Thyroid gland (tissue), 4 donors: Measurements from ENCODE around the gene RGR. TPM values are rescaled to one million over a fixed set of nuclear protein-coding genes. Genes with fewer than 3 reads are reported as not detected.
A peak's percentile ranks its signal among the peaks of the same experiment; 100 is the strongest.

Experiments
- DNase-seq, 2 donors: peaks; one replicate each; pipeline ENCODE4 v3.0.0-alpha.2; 2019
- H3K27ac ChIP-seq, 3 donors: fragments of 200-600 bp; sonication (generic); 1 replicate in 2 of 3; 2 replicates in 1 of 3; pipeline ENCODE4 v1.5.1; 2016 to 2019; ENCODE audit warnings: mild to moderate bottlenecking in 1 of 3, moderate library complexity in 1 of 3
- H3K27me3 ChIP-seq: fragments of 200-600 bp; sonication (generic); one replicate; pipeline ENCODE4 v1.5.1; 2019
- H3K36me3 ChIP-seq, 2 donors: fragments of 200-600 bp; sonication (generic); one replicate each; pipeline ENCODE4 v1.5.1; 2016 to 2019
- H3K4me1 ChIP-seq, 2 donors: fragments of 200-600 bp; sonication (generic); one replicate each; pipeline ENCODE4 v1.5.1; 2017 to 2019
- H3K4me3 ChIP-seq, 3 donors: fragments of 200-600 bp; sonication (generic); replicated peaks in 1 of 3; 1 replicate in 2 of 3; 2 replicates in 1 of 3; pipeline ENCODE4 v1.5.1; 2016; ENCODE audit warnings: mild to moderate bottlenecking in 1 of 3
- H3K9me3 ChIP-seq: fragments of 200-600 bp; sonication (generic); one replicate; pipeline ENCODE4 v1.5.1; 2017
- POLR2A ChIP-seq, 2 donors: fragments of 450-650 bp; IDR thresholded peaks; one replicate each; pipeline ENCODE4 v1.6.1; 2017; ENCODE audit warnings: antibody characterized with exemption in 2 of 2, mild to moderate bottlenecking in 2 of 2, moderate library complexity in 1 of 2
- WGBS, 2 donors: methylation state at CpG; one replicate each; pipeline ENCODE4 v1.1.5; 2017; 5-methylcytosine and 5-hydroxymethylcytosine counted together
- intact Hi-C: fragments of 100-400 bp; cut with DNase I; formaldehyde crosslinking; loops from one replicate; pipeline ENCODE4 v1.15.1; 2023
- total RNA-seq, 4 donors: library from RNA; depleted of rRNA; stranded (reverse); fragments of >200 nt; gene quantifications; one replicate each; pipeline ENCODE4 v1.2.3, GENCODE V29; 2016
- TF ChIP-seq, protein P1 (sequence below), 6 experiments: fragments of 200-600 bp in 3 of 6; fragments of 450-650 bp in 3 of 6; sonication (generic) in 3 of 6; IDR thresholded peaks; one replicate each; pipeline ENCODE4 v1.5.1; 2016 to 2019; ENCODE audit warnings: antibody characterized with exemption in 6 of 6, mild to moderate bottlenecking in 2 of 6, inconsistent platforms in 1 of 6, moderate library complexity in 1 of 6

Gene RGR
- total RNA-seq, 4 donors from 2014 or later = 0.11 TPM; not detected in 3

DNA sequence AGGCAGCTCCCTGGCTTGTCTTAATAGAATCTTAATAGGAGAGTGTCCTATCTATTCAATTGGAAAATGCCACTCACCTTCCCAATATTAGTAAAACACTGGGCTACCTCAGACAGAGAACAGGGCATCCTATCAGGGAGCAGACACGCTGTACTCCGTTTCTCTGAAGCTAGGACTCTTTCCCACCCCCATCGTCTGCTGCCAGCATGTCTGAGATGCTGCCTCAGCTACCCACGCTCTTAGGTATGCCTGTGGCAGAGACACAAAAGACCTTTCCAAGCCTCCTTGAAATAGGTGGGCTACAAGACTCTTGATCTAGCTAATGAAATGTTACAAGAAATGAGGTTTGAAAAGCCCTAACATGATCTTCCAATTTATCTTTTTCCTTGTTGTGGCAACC lies 17.0 kb upstream of the RGR start:
- H3K36me3 ChIP-seq = no peaks in the 10 kb centered on the region
- no peak for DNase-seq
- no peak overlapping the region for H3K27ac ChIP-seq
- intact Hi-C loops = no loop called here
- WGBS, 2 donors = 59 to 84% methylated on average over 4 of the region's 4 CpGs
- TF ChIP-seq, protein P1, sequence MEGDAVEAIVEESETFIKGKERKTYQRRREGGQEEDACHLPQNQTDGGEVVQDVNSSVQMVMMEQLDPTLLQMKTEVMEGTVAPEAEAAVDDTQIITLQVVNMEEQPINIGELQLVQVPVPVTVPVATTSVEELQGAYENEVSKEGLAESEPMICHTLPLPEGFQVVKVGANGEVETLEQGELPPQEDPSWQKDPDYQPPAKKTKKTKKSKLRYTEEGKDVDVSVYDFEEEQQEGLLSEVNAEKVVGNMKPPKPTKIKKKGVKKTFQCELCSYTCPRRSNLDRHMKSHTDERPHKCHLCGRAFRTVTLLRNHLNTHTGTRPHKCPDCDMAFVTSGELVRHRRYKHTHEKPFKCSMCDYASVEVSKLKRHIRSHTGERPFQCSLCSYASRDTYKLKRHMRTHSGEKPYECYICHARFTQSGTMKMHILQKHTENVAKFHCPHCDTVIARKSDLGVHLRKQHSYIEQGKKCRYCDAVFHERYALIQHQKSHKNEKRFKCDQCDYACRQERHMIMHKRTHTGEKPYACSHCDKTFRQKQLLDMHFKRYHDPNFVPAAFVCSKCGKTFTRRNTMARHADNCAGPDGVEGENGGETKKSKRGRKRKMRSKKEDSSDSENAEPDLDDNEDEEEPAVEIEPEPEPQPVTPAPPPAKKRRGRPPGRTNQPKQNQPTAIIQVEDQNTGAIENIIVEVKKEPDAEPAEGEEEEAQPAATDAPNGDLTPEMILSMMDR (IDR thresholded peaks at IDR 0.05) = no peak
- no peak for TF ChIP-seq POLR2A (IDR thresholded peaks at IDR 0.05)
- no peaks in the 10 kb centered on the region for H3K9me3 ChIP-seq
- peaks cover 6 to 12% of the 10 kb centered on the region in 2 donors for H3K4me1 ChIP-seq
- H3K4me3 ChIP-seq = no peak overlapping the region
- no peaks in the 10 kb centered on the region for H3K27me3 ChIP-seq

DNA sequence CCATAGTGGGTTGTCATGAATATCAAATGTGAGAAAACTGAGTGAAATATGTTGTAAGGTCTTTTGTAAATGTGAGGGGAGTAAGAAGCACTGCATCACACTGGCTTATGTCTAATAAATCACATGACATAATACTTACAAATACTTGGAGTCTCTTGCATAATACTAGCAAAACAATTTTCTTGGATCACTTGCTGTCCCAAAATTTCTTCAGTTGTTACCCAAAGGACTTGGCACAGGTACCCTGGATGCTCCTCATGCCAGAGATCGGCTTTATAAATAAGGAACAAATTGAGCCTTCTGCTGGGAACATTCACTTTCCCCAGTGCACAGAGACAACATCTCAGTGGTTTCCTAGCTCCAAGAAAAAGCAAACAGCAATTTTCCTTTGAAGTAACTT lies 14.5 kb upstream of the RGR start:
- WGBS, 2 donors = 43 to 50% methylated on average over 1 of the region's 1 CpG
- no peaks in the 10 kb centered on the region for H3K9me3 ChIP-seq
- no peaks in the 10 kb centered on the region for H3K36me3 ChIP-seq
- no peaks in the 10 kb centered on the region for H3K27me3 ChIP-seq
- no peak overlapping the region for H3K4me3 ChIP-seq
- no peak overlapping the region for H3K27ac ChIP-seq
- TF ChIP-seq, protein P1 (IDR thresholded peaks at IDR 0.05) = no peak
- no peak for TF ChIP-seq POLR2A (IDR thresholded peaks at IDR 0.05)
- intact Hi-C loops = no loop called here
- DNase-seq = peak; percentile 31 to 50
- H3K4me1 ChIP-seq = peaks cover 6 to 12% of the 10 kb centered on the region in 2 donors

DNA sequence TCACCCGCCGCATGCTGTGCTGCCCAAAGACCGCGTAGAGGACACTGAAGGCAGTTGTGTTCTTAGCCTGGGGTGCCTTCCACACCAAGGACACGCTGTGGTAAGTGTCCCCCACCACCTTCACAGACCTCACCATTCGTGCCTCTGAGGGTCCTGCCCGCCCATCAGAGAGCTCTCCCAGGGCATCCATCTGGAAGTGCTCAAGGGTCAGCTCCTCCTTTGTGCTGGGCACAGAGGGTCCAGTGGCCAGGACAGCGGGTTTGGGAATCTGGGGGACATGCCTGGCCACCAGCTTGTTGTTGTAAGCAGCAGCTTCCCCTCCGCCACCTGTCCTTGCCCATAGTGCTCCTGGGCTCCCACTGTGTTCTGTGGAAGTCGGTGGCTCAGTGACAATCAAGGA lies 12.5 kb upstream of the RGR start:
- Histone ChIP-seq H3K36me3 (no peaks in the 10 kb centered on the region), H3K27me3 (no peaks in the 10 kb centered on the region), H3K4me1 (peaks cover 6 to 12% of the 10 kb centered on the region in 2 donors), H3K4me3 (no peak overlapping the region), H3K9me3 (no peaks in the 10 kb centered on the region), H3K27ac (no peak overlapping the region)
- no peak for DNase-seq
- intact Hi-C loops = no loop called here
- TF ChIP-seq, protein P1 (IDR thresholded peaks at IDR 0.05) = no peak
- TF ChIP-seq POLR2A (IDR thresholded peaks at IDR 0.05) = no peak
- 90 to 93% methylated on average over 8 to 10 of the region's 10 CpGs for WGBS, 2 donors

DNA sequence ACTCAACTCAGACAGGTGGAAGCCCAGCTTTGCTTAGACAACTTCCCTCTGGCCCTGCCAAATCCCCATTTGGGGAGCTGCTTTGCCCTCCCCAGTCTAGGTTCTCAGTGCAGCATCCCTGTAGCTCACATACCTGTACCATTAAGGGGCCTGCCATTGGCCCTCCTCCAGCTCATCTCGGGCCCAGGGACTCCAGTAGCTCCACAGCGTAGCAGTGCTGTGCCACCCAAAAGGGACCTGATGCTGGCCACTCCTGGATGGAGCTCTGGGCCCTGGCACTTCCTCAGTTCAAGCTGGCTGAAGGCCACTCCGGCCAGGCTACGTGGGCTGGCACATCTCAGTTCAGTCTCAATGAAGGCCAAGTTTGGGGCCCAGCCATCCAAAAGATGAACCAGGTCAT lies 10.9 kb upstream of the RGR start:
- Histone ChIP-seq H3K4me1 (peaks cover 6 to 12% of the 10 kb centered on the region in 2 donors), H3K9me3 (no peaks in the 10 kb centered on the region), H3K27ac (no peak overlapping the region), H3K36me3 (no peaks in the 10 kb centered on the region), H3K4me3 (no peak overlapping the region), H3K27me3 (no peaks in the 10 kb centered on the region)
- TF ChIP-seq, protein P1 (IDR thresholded peaks at IDR 0.05) = no peak
- no peak for TF ChIP-seq POLR2A (IDR thresholded peaks at IDR 0.05)
- no peak for DNase-seq
- 92 to 95% methylated on average over 4 of the region's 4 CpGs for WGBS, 2 donors
- intact Hi-C loops = no loop called here

DNA sequence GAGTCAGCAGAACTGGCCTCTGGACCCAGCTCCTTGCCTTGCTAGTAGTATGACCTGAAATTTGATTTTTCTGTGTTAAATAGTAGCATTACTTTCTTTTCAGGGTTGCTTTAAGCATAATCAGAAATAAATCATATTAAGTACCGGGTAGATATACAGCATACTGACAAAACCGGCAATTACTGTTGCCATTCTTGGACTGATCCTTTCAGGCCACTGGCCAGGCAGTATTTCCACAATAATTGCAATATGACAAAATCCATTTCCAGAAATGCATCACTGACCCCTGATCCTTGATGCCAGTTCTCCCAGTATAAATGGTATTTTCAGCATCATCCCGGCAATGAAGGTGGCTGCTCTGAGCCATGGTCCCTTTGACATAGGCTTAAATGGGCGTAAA lies 10.4 kb upstream of the RGR start:
- H3K4me3 ChIP-seq = no peak overlapping the region
- intact Hi-C loops = no loop called here
- no peaks in the 10 kb centered on the region for H3K27me3 ChIP-seq
- H3K27ac ChIP-seq = no peak overlapping the region
- no peaks in the 10 kb centered on the region for H3K36me3 ChIP-seq
- TF ChIP-seq, protein P1 (IDR thresholded peaks at IDR 0.05) = no peak
- TF ChIP-seq POLR2A (IDR thresholded peaks at IDR 0.05) = no peak
- H3K4me1 ChIP-seq = peaks cover 6 to 12% of the 10 kb centered on the region in 2 donors
- no peak for DNase-seq
- 76 to 91% methylated on average over 4 of the region's 4 CpGs for WGBS, 2 donors
- no peaks in the 10 kb centered on the region for H3K9me3 ChIP-seq
